KOPT-K1 (cell line): ENCODE measurements around the gene HASPIN.
"Not testable (repeated sequence)": the region's sequence is repeated elsewhere in the genome, so short reads cannot be mapped to it uniquely, and the experiment has no call there.

Experiments
- H3K27ac ChIP-seq: fragments of 200-600 bp; sonication (generic); 2 replicates; pipeline ENCODE4 v1.5.1; 2016; ENCODE audit warnings: antibody characterized with exemption, mild to moderate bottlenecking, low read depth, low read length; ENCODE audit not compliant: poor library complexity, severe bottlenecking
- H3K36me3 ChIP-seq: fragments of 200-600 bp; sonication (generic); 2 replicates; pipeline ENCODE4 v1.5.1; 2017; ENCODE audit warnings: antibody characterized with exemption, mild to moderate bottlenecking, low read length, moderate library complexity; ENCODE audit not compliant: insufficient read depth
- H3K9me3 ChIP-seq: fragments of 200-600 bp; sonication (generic); 2 replicates; pipeline ENCODE4 v1.5.1; 2017; ENCODE audit warnings: antibody characterized with exemption, low read length, mild to moderate bottlenecking; ENCODE audit not compliant: insufficient read depth, poor library complexity, severe bottlenecking

The HASPIN gene

DNA sequence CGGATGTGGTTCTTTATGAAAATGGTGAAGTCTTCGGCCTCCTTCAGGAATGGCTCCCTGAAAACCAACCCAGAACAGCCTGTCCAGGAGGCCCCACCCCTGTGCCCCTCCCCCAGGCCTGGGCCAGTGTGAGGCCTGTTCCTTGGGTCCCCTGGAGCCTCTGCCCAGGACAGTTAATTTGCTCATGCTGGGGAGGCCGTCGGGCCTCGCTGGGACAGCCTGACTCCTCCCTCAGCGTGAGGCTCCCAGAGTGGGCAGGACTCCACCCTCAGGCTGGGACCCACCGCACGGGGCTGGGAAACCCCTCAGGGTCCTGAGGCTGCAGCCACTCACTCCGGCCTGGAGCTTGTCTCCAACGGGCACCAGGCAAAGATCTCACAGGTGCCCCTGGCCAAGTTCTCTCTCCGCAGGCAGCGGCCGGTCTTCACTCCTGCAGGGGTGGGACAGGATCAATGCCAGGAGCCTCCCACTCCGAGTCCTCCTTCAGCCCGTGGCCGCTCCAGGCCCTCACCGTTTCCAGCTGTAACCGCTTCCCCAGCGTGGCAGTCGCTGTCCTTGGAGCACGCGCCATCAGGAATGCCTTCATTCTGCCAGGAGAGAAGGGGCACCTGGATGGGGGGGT, 33.5 kb upstream of the HASPIN start:
- peaks cover 42% of the 10 kb centered on the region for H3K36me3 ChIP-seq
- no peaks in the 10 kb centered on the region for H3K9me3 ChIP-seq
- H3K27ac ChIP-seq, result no peak overlapping the region

DNA sequence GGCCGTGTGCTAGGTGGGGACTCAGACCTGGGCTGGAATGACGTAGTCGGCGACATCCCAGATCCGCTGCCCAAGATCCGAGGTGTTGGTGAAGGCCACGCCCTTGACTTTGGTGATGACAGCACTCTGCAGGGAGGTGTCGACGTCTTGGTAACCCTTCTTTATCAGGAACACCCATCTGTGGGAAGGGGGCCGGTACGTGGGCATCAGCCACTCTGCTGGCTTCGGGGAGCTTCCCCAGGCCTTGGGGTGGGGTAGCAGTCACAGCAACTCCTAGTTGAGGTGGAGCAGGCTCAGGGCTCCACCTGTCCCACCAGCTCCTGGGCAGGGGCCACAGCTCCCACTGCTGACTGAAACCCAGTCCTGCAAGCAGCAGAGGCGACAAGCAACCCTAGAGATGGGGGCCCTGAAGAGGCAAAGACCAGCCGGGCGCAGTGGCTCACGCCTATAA, 32.1 kb upstream of the HASPIN start:
- Histone ChIP-seq H3K9me3 (no peaks in the 10 kb centered on the region), H3K36me3 (peaks cover 40% of the 10 kb centered on the region), H3K27ac (peak overlapping the region; percentile 20)

DNA sequence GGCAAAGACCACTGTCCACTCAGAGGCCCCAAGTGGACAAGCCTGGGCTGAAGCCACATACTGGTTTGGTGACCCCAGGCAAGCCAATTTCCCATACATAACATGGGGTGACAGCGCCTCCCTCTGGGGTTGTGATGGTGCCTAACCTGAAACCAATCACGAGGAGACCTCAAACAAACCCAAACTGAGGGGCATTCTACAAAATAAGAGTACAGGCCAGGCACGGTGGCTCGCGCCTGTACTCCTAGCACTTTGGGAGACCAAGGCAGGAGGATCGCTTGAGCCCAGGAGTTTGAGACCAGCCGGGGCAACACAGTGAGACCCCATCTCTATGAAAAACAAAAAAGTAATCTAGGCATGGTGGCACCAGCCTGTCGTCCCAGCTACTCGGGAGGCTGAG, 31.4 kb upstream of the HASPIN start:
- Histone ChIP-seq H3K27ac (peak overlapping the region; percentile 99), H3K36me3 (peaks cover 40% of the 10 kb centered on the region), H3K9me3 (no peaks in the 10 kb centered on the region)

DNA sequence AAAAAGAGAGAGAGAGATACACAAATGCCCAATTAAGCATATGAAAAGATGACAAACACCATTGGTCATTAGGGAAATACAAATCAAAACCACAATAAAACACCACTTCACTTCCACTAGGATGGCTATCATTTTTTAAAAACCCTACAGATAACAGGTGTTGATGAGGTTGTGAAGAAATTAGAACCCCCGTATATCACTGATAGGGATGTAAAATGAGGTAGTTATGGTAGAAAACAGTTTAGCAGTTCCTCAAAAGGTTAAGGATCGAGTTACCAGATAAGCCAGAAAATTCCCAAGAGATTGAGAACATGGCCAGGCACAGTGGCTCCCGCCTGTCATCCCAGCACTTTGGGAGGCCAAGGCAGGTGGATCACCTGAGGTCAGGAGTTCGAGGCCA, 30.6 kb upstream of the HASPIN start:
- Histone ChIP-seq H3K36me3 (peaks cover 37% of the 10 kb centered on the region), H3K9me3 (no peaks in the 10 kb centered on the region), H3K27ac (peak overlapping the region; percentile 99)

DNA sequence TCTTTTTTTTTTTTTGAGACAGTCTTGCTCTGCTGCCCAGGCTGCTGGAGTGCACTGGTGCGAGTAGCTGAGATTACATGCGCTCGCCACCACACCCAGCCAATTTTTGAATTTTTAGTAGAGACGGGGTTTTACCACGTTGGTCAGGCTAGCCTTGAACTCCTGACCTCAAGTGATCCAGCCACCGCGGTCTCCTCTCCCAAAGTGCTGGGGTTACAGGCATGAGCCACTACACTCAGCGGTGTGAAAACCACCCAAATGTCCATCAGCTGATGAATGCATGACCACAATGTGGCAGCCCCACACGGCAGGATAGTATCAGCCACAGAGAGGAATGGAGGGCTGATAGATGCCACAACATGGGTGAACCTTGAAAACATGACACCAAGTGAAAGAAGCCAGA, 29.9 kb upstream of the HASPIN start:
- Histone ChIP-seq H3K36me3 (peaks cover 30% of the 10 kb centered on the region), H3K9me3 (no peaks in the 10 kb centered on the region), H3K27ac (peak overlapping the region; percentile 99)

DNA sequence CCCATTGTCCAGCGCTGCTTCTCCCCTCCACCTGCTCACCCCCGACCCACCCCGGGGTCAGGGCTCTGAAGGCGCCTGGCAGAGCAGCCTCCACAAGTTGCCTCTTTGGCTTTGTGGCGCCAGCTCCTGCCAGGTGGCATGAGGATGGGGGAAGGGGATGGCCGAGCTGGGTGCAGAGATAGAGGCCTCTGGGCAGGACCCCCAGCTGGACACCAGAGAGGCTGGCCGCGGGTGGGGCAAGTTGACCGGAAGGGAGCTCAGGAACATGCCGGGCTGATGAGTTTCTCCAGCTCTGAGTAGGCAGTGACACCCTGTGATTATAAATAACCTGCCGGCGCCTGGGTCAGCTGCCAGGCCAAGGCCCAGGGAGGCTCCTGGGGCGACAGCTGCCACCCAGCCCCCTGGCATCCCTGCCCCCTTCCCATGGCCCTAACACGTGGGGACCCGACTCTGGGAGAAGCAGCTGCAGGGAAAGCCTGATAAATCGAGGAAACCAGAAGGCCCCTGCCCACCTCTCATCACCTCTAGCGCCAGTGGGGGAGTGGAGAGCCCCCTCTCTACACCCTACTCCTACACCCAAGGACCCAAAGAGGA, 28.5 kb upstream of the HASPIN start:
- Histone ChIP-seq H3K36me3 (peaks cover 17% of the 10 kb centered on the region), H3K27ac (peak overlapping the region; percentile 99), H3K9me3 (no peaks in the 10 kb centered on the region)

DNA sequence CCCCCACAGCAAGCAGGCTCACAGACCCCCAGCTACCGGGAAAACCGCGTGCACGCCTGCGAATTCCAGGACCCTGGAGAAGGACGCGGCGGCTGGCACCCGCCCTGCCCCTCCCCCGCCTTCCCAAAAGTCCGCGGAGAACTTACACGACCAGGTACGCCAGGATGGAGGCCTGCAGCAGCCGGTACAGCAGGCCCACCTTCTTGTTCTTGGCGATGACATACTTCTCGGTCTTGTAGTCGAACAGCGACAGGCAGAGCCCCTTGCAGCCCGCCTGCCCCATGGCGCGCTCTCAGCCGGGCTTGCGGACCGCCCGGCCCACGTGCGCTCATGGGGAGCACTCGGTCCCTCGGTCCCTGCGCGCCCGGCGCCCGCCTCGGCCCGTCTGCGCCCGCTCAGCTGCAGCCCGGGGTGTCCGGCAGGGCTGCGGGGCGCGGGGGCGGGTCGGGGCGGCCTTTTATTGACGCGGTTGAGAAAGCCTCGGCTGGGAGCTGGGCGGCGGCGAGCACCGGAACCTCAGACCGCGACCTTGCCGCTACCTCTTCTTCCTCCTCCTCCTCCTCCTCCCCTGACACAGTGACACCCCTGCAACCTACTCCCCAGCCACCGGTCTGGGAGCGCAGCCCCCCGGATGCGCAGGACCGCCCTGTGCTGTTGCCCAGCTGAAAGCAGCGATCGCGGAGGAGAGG, 27.8 kb upstream of the HASPIN start, which contains the start of gene P2RX5:
TSS of gene P2RX5 (minus strand) at position 433 of the 689 bp plus-strand sequence. CDS start at position 283, 150 bp downstream.
- Histone ChIP-seq H3K36me3 (peaks cover 10% of the 10 kb centered on the region), H3K27ac (peak within 1 kb of the TSS; percentile 99), H3K9me3 (no peaks in the 10 kb centered on the region)

DNA sequence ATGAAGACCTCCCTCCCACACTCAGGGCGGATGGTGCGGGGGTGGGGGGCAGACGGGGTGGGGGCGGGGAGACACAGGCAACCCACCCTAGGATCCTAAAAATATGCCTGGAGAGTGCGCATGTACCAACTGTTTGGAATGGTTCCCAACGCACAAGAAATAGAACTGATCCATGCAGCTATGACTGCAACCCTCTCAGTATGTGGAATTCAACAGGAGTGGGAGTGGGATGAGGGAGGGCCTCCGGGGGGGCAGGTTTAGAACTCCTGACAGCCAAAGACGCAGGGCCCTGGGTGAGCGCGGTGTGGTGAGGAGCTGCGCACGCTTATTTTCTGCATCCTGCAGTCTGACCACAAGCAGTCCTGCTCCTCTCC, 26.6 kb upstream of the HASPIN start:
- Histone ChIP-seq H3K9me3 (peaks cover 4% of the 10 kb centered on the region), H3K27ac (peak overlapping the region; percentile 99), H3K36me3 (peaks cover 3% of the 10 kb centered on the region)

DNA sequence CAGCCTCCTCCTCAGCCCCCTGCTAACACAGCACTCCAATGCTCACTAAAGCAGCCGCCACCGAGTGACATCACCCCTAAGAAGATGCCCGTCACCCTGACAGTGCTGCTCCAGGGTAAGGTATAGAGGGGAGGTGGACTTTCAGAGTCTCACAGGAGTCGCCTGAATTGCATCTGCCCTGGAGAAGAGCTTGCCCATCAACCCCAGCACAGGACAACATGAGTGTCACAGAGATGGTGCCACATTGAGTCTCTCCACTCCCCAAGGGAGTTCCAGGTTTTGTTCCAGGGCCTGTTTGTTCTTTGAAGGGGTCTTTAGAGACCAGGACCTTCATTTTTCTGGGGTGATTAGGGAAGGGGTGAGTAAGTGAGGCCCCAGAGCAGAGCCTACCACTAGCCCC, 25.6 kb upstream of the HASPIN start:
- peaks cover 8% of the 10 kb centered on the region for H3K9me3 ChIP-seq
- peak overlapping the region; percentile 60 for H3K27ac ChIP-seq
- peaks cover 13% of the 10 kb centered on the region for H3K36me3 ChIP-seq

DNA sequence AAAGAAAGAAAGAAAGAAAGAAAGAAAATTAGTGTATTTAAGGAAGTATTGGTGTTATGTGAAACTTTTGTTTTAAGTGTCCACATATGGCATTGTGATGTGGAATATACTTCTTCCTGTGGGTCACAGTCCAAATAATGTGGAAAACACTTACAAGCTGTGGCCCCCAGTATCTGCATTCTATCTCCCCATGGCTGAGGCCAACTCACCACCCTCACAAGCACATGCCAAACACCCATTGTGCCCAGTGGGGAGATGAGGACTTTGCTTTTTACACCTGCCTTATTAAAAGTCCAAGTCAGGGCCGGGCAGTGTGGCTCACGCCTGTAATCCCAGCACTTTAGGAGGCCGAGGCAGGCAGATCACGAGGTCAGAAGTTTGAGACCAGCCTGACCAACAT, 23.8 kb upstream of the HASPIN start:
- peak overlapping the region; percentile 24 for H3K27ac ChIP-seq
- H3K36me3 ChIP-seq, result peaks cover 22% of the 10 kb centered on the region
- peaks cover 8% of the 10 kb centered on the region for H3K9me3 ChIP-seq

DNA sequence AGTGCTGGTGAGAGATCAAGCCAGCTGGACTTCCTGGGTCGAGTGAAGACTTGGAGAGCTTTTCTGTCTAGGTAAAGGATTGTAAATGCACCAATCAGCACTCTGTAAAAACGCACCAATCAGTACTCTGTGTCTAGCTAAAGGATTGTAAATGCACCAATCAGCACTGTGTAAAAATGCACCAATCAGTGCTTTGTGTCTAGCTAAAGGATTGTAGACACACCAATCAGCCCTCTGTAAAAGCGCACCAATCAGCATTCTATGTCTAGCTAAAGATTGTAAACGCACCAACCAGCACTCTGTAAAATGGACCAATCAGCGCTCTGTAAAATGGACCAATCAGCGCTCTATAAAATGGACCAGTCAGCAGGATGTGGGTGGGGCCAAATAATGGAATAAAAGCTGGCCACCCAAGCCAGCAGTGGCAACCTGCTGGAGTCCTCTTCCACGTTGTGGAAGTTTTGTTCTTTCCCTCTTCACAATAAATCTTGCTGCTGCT, 21.6 kb upstream of the HASPIN start:
- H3K9me3 ChIP-seq, H3K27ac ChIP-seq: not testable (repeated sequence)
- H3K36me3 ChIP-seq, result peaks cover 25% of the 10 kb centered on the region

DNA sequence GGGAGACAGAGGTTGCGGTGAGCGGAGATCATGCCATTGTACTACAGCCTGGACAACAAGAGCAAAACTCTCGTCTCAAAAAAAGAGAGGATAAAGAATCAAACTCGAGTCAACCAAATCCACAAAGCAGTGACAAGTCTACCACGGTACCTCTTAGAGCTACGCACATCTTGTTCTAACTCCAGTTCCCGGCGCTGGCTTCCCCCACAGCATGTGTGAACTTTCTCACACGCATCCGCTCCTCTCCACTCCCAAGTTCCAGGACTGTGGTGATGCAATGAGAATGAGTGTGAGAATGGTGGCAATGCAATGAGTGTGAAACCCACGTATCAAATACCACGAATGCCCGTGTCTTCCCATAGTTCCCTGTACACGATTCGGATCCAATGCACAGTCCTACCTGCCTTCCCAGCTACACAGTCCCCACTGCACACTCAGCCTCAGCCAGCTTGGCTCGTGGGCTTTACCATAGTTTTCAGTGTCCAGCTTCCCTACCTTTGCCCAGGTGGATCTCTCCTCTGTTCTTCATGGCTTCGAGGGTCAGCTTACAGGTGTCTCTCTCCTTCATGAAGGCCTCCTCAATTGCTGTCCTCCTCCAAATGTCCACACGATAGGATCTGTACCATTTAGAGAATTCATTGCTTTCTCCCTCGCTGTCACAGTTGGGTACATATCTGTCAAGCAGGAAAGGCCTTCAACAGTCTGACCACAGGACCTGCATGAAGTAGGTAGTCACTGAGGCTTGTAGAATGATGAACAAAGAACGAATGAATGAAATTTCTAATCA, 18.6 kb upstream of the HASPIN start:
- peak overlapping the region; percentile 1 for H3K27ac ChIP-seq
- peaks cover 25% of the 10 kb centered on the region for H3K36me3 ChIP-seq
- peaks cover 8% of the 10 kb centered on the region for H3K9me3 ChIP-seq

DNA sequence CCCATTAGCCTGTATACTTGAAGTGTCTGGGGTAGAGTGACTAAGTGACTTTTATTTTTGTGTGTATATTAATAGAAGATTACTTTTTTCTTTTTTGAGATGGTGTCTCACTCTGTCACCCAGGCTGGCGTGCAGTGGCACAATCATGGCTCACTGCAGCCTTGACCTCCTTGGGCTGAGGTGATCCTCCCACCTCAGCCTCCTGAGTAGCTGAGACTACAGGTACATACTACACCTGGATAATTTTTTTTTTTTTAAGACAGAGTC, 18.1 kb upstream of the HASPIN start:
- H3K9me3 ChIP-seq, H3K27ac ChIP-seq: not testable (repeated sequence)
- peaks cover 25% of the 10 kb centered on the region for H3K36me3 ChIP-seq

DNA sequence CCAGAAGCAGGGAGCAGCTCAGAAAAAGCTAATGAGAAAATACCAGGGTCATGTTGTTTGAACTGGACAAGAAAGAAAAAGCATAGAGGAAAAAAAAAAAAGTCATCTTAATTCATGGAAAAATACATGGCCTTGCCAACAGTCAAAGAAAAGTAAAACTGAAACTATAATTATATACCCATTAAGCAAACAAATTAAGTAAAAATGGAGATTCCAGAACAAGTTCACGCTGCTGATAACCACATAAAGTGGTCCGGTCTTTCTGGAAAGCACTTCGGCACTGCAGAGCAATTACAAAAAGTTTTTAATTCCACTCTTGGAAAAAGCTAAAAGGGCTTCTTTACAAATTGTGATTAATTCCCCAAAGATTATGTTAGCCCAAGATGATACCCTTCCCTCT, 15.3 kb upstream of the HASPIN start:
- peaks cover 20% of the 10 kb centered on the region for H3K36me3 ChIP-seq
- H3K9me3 ChIP-seq, result no peaks in the 10 kb centered on the region
- peak overlapping the region; percentile 97 for H3K27ac ChIP-seq

DNA sequence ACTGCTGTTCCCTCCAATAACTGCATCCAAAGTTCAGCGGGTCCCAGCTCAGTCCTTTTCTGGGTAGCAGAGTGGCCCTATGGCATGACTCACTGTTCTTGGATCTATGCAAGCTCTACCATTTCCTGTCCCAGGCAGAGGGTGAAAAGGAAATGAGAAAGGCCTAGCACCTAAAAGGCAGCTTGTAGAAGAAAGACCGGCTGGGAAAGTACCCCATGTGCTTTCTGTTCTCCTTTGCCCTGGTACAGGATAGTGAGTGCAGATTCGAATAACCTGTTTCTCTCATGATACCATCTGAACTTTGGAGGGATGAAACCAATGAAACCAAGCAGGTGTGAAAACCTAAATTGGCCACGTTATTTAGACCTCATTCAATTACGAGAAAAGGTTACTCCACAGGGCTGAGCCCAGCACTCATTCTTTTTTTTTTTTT, 12.7 kb upstream of the HASPIN start:
- Histone ChIP-seq H3K9me3 (no peaks in the 10 kb centered on the region), H3K36me3 (peaks cover 27% of the 10 kb centered on the region), H3K27ac (peak overlapping the region; percentile 97)
